HEK293T (cell line): ENCODE measurements around the gene F2R.
"Not testable (repeated sequence)": the region's sequence is repeated elsewhere in the genome, so short reads cannot be mapped to it uniquely, and the experiment has no call there.

ENCODE experiments used
- CTCF ChIA-PET: fragments of 350-600 bp; formaldehyde crosslinking; extraction: SDS; loops from one replicate; lab custom pipeline; 2021; ENCODE audit warnings: antibody characterized with exemption, inconsistent platforms; lab: Yijun Ruan, JAX
- POLR2A ChIA-PET: fragments of 350-600 bp; formaldehyde crosslinking; extraction: SDS; loops from one replicate; lab custom pipeline; 2020; ENCODE audit warnings: antibody characterized with exemption, inconsistent platforms; lab: Yijun Ruan, JAX
- DNase-seq: peaks from one replicate; pipeline ENCODE4 v3.0.0; 2012; ENCODE audit warnings: mixed read lengths; ENCODE audit errors: extremely low spot score
- ARNT ChIP-seq: fragments of 450-650 bp; IDR thresholded peaks from 2 replicates; pipeline ENCODE4 v1.6.1; 2017; ENCODE audit warnings: mild to moderate bottlenecking
- BHLHE40 ChIP-seq: fragments of 450-650 bp; IDR thresholded peaks from 2 replicates; pipeline ENCODE4 v1.6.1; 2016; ENCODE audit warnings: mild to moderate bottlenecking, moderate library complexity, borderline replicate concordance
- CTBP1 ChIP-seq: fragments of 450-650 bp; IDR thresholded peaks from 2 replicates; pipeline ENCODE4 v1.6.1; 2016; ENCODE audit warnings: borderline replicate concordance
- ELF4 ChIP-seq: fragments of 450-650 bp; IDR thresholded peaks from 2 replicates; pipeline ENCODE4 v1.6.1; 2017; ENCODE audit warnings: antibody characterized with exemption
- FOXA1 ChIP-seq: fragments of 450-650 bp; IDR thresholded peaks from 2 replicates; pipeline ENCODE4 v1.6.1; 2016; ENCODE audit warnings: mild to moderate bottlenecking
- FOXK2 ChIP-seq: fragments of 450-650 bp; IDR thresholded peaks from 2 replicates; pipeline ENCODE4 v1.6.1; 2016; ENCODE audit warnings: mild to moderate bottlenecking
- FOXM1 ChIP-seq: fragments of 450-650 bp; IDR thresholded peaks from 2 replicates; pipeline ENCODE4 v1.6.1; 2017; ENCODE audit warnings: mild to moderate bottlenecking, borderline replicate concordance
- HDGF ChIP-seq: fragments of 450-650 bp; IDR thresholded peaks from 2 replicates; pipeline ENCODE4 v1.6.1; 2017; ENCODE audit warnings: antibody characterized with exemption, borderline replicate concordance
- L3MBTL2 ChIP-seq: fragments of 450-650 bp; conservative IDR thresholded peaks from 2 replicates; pipeline ENCODE4 v1.6.1; 2016; ENCODE audit warnings: mild to moderate bottlenecking
- LEF1 ChIP-seq: fragments of 450-650 bp; IDR thresholded peaks from 2 replicates; pipeline ENCODE4 v1.6.1; 2017; ENCODE audit warnings: mild to moderate bottlenecking, borderline replicate concordance
- NFRKB ChIP-seq: fragments of 450-650 bp; IDR thresholded peaks from 2 replicates; pipeline ENCODE4 v1.6.1; 2016; ENCODE audit warnings: mild to moderate bottlenecking, moderate library complexity
- PKNOX1 ChIP-seq: fragments of 450-650 bp; IDR thresholded peaks from 2 replicates; pipeline ENCODE4 v1.6.1; 2016
- SP1 ChIP-seq: fragments of 450-650 bp; IDR thresholded peaks from 2 replicates; pipeline ENCODE4 v1.6.1; 2017
- SUZ12 ChIP-seq: fragments of 450-650 bp; IDR thresholded peaks from 2 replicates; pipeline ENCODE4 v1.6.1; 2016; ENCODE audit warnings: mild to moderate bottlenecking
- TARDBP ChIP-seq: fragments of 450-650 bp; IDR thresholded peaks from 2 replicates; pipeline ENCODE4 v1.6.1; 2016
- ZNF384 ChIP-seq: fragments of 450-650 bp; IDR thresholded peaks from 2 replicates; pipeline ENCODE4 v1.6.1; 2016

F2R gene

GRCh38 chr5:76675364-76675763 lies 40.6 kb upstream of the F2R start:
- no peak for DNase-seq
- POLR2A ChIA-PET = interaction anchor here (0.5 kb wide), 1 partner anchor 376 kb away, joined by 3 read pairs; no protein-coding TSS in a partner anchor
- no peak for TF ChIP-seq SUZ12
- no peak for TF ChIP-seq BHLHE40
- no peak for TF ChIP-seq ZNF384
- TF ChIP-seq HDGF = no peak
- TF ChIP-seq PKNOX1 = no peak
- no peak for TF ChIP-seq FOXK2
- TF ChIP-seq ARNT = no peak
- TF ChIP-seq SP1 = no peak
- no peak for TF ChIP-seq FOXM1
- no peak for TF ChIP-seq TARDBP
- no peak for TF ChIP-seq ELF4
- TF ChIP-seq CTBP1 = no peak
- TF ChIP-seq NFRKB = no peak
- TF ChIP-seq LEF1 = no peak
- CTCF ChIA-PET = no interaction called here

DNA sequence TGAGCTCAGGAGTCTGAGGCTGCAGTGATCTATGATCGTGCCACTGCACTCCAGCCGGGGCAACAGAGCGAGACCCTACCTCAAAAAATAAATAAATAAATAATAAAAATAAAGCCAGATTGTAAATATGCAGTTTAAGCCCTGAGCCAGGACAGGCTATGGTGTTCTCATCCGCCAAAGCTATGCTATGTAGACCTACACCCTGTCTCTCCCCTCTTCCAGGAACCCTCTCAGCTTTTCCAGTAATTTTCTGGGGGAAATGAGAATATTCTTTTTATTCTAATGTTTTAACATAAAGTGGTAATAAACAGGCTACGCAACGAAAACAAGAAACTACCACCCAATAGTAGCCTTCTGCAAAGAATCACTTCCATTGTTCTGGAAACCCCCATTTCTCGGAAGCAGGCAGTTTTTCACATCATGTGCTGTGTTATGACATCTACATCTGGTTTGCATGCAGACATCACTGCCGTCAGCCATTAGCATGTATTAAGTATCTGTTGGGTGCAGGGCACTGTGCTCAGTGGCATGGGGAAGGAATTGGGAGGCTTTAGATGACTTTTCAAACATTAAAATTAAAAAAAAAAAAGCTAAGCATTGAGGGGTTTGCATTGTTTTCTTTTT lies 38.0 kb upstream of the F2R start:
- ChIA-PET POLR2A (interaction anchor here (0.5 kb wide), 1 partner anchor 410 kb away, joined by 3 read pairs; no protein-coding TSS in a partner anchor), CTCF (interaction anchor here (1.0 kb wide), 1 partner anchor 12 kb away, joined by 5 read pairs; no protein-coding TSS in a partner anchor)
- no peak for DNase-seq
- TF ChIP-seq NFRKB (no peak), CTBP1 (no peak), ARNT (no peak), ELF4 (no peak), TARDBP (no peak), LEF1 (no peak), FOXK2 (no peak), ZNF384 (no peak), SUZ12 (no peak), FOXM1 (no peak), L3MBTL2 (no peak), FOXA1 (no peak), PKNOX1 (no peak), SP1 (no peak), HDGF (no peak), BHLHE40 (no peak)

- DNase-seq = no peak
- TF ChIP-seq FOXK2 (no peak), BHLHE40 (no peak), PKNOX1 (no peak), NFRKB (no peak), FOXM1 (no peak), SUZ12 (no peak), ARNT (no peak), L3MBTL2 (no peak), SP1 (no peak)
- ChIA-PET POLR2A (no interaction called here), CTCF (no interaction called here)
Measured at GRCh38 chr5:76679231-76679630, 36.7 kb upstream of the F2R start.

DNA sequence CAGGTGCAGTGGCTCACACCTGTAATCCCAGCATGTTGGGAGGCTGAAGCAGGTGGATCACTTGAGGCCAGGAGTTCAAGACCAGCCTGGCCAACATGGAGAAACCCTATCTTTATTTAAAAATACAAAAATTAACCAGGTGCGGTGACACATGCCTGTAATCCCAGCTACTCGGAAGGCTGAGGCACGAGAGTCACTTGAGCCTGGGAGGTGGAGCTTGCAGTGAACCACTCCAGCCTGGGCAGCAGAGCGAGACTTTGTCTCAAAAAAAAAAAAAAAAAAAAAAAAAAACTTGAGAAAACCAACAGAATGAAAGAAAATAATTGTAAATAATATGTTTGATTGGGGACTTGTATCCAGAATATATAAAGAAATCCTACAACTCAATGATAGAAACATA lies 35.1 kb upstream of the F2R start:
- DNase-seq, POLR2A ChIA-PET: not testable (repeated sequence)
- CTCF ChIA-PET = interaction anchor here (0.7 kb wide), 1 partner anchor 282 kb away, joined by 5 read pairs; no protein-coding TSS in a partner anchor

GRCh38 chr5:76681287-76681686 lies 34.6 kb upstream of the F2R start:
- no peak for DNase-seq
- ChIA-PET POLR2A (no interaction called here), CTCF (no interaction called here)
- no peak for TF ChIP-seq ARNT
- no peak for TF ChIP-seq PKNOX1
- no peak for TF ChIP-seq L3MBTL2
- TF ChIP-seq CTBP1 = no peak
- no peak for TF ChIP-seq FOXK2
- no peak for TF ChIP-seq LEF1
- TF ChIP-seq SUZ12 = no peak
- TF ChIP-seq BHLHE40 = no peak
- TF ChIP-seq HDGF = no peak
- TF ChIP-seq FOXA1 = no peak
- no peak for TF ChIP-seq SP1
- no peak for TF ChIP-seq NFRKB
- TF ChIP-seq FOXM1 = no peak
- TF ChIP-seq TARDBP = no peak
- no peak for TF ChIP-seq ZNF384

- no peak for DNase-seq
- TF ChIP-seq NFRKB (no peak), PKNOX1 (no peak), ELF4 (no peak), SUZ12 (no peak), L3MBTL2 (no peak), BHLHE40 (no peak), ZNF384 (no peak), HDGF (no peak), CTBP1 (no peak), FOXA1 (no peak), ARNT (no peak), FOXK2 (no peak), TARDBP (no peak), LEF1 (no peak), FOXM1 (no peak), SP1 (no peak)
- CTCF ChIA-PET = no interaction called here
- POLR2A ChIA-PET = no interaction called here
Measured at GRCh38 chr5:76682387-76682786, 33.5 kb upstream of the F2R start.
